GM18511 (cell line): ENCODE measurements around the gene KRTAP6-1.

Source experiments
- ATAC-seq: cut with Tn5 transposase; IDR thresholded peaks from one replicate; pipeline ENCODE4 v1.9.1; 2021; ENCODE audit warnings: mild to moderate bottlenecking, moderate library complexity; ENCODE audit not compliant: unreplicated experiment

Gene KRTAP6-1

GRCh38 chr21:30579346-30579745 is 34.4 kb downstream of the KRTAP6-1 start:
- no peak for ATAC-seq

- ATAC-seq, result no peak
Observed at GRCh38 chr21:30577766-30578165, 36.0 kb downstream of the KRTAP6-1 start.

GRCh38 chr21:30567617-30568016 is 46.1 kb downstream of the KRTAP6-1 start:
- ATAC-seq, result no peak

GRCh38 chr21:30563630-30564029 is 50.1 kb downstream of the KRTAP6-1 start:
- ATAC-seq, result no peak
